K562 (cell line): ENCODE results near the gene FRMD4B. TPM values are rescaled to one million over a fixed set of nuclear protein-coding genes. Genes with fewer than 3 reads are reported as not detected.

ENCODE experiments used
- ATAC-seq: fragments of 200-7000 bp; cut with Tn5 transposase; 3 replicates; pipeline ENCODE4 v1.9.1; 2020; ENCODE audit warnings: moderate library complexity
- BruUV-seq: library from RNA; stranded (reverse); fragments of 400-500 nt; replicated peaks from 2 replicates; lab custom pipeline; 2021; lab: Mats Ljungman, UMichigan
- CTCF ChIA-PET: fragments of 300-600 bp; formaldehyde crosslinking; extraction: SDS; loops from one replicate; lab custom pipeline; 2021; ENCODE audit warnings: low intra/inter-chr PET ratio; lab: Yijun Ruan, JAX
- POLR2A ChIA-PET: fragments of 300-600, 350-650 bp; sonication (Branson Sonifier 250); formaldehyde crosslinking; extraction: SDS; loops from one replicate; lab custom pipeline; 2021; ENCODE audit warnings: antibody characterized with exemption, inconsistent platforms; lab: Yijun Ruan, JAX
- DNase-seq, 4 experiments: peaks; one replicate each; pipeline versions ENCODE4 v3.0.0 to v3.0.0-alpha.2; 2011 to 2018; ENCODE audit warnings: low spot score in 3 of 4, mixed read lengths in 3 of 4; ENCODE audit errors: extremely low read depth in 1 of 4
- FAIRE-seq: peaks from 2 replicates; lab custom pipeline; 2011; peaks lifted over from hg19 to GRCh38; lab: Jason Lieb, UNC
- H2AFZ ChIP-seq: 2 replicates; pipeline ENCODE4 v1.6.0; 2011; ENCODE audit warnings: low read depth, low read length, control low read depth, inconsistent platforms
- H3K27ac ChIP-seq: fragments of 200-600 bp; 3 replicates; pipeline ENCODE4 v1.8.0; 2011; ENCODE audit warnings: low read depth, mild to moderate bottlenecking, control low read depth, inconsistent platforms, low read length, moderate library complexity, mixed read lengths; ENCODE audit errors: extremely low read depth
- H3K27me3 ChIP-seq, 2 experiments: fragments of 300-600 bp in 1 of 2; 2 replicates in 1 of 2; 3 replicates in 1 of 2; pipeline versions ENCODE4 v1.6.0 to v1.8.0; 2011; ENCODE audit warnings: inconsistent platforms in 2 of 2, low read length in 2 of 2, mild to moderate bottlenecking in 1 of 2, mixed read lengths in 1 of 2, moderate library complexity in 1 of 2; ENCODE audit not compliant: control insufficient read depth in 2 of 2, insufficient read depth in 2 of 2
- H3K36me3 ChIP-seq: fragments of 300-600 bp; 3 replicates; pipeline ENCODE4 v1.8.0; 2011; ENCODE audit warnings: mild to moderate bottlenecking, low read length, inconsistent platforms; ENCODE audit not compliant: control insufficient read depth, insufficient read depth
- H3K4me1 ChIP-seq, 2 experiments: fragments of 200-600 bp in 1 of 2; replicated peaks in 1 of 2; 2 replicates in 1 of 2; 3 replicates in 1 of 2; pipeline versions ENCODE4 v1.5.1 to v1.8.0; 2011; ENCODE audit warnings: inconsistent platforms in 2 of 2, low read length in 2 of 2, mild to moderate bottlenecking in 1 of 2, mixed read lengths in 1 of 2, moderate library complexity in 1 of 2; ENCODE audit not compliant: control insufficient read depth in 2 of 2, insufficient read depth in 2 of 2
- H3K4me2 ChIP-seq: 2 replicates; pipeline ENCODE4 v1.6.1; 2011; ENCODE audit warnings: low read length, control low read depth, inconsistent platforms, mixed read lengths; ENCODE audit not compliant: insufficient read depth
- H3K4me3 ChIP-seq: fragments of 200-600 bp; sonication (generic), shearing (Covaris generic); 2 replicates; pipeline ENCODE4 v1.5.1; 2016; ENCODE audit warnings: control low read depth, inconsistent platforms
- H3K79me2 ChIP-seq: fragments of 200-600 bp; 3 replicates; pipeline ENCODE4 v1.8.0; 2011; ENCODE audit warnings: low read length, inconsistent platforms; ENCODE audit not compliant: control insufficient read depth, insufficient read depth
- H3K9ac ChIP-seq, 2 experiments: 2 replicates each; pipeline versions ENCODE4 v1.6.0 to v1.6.1; 2011; ENCODE audit warnings: low read depth in 2 of 2, low read length in 2 of 2, control low read depth in 1 of 2, inconsistent platforms in 1 of 2, mild to moderate bottlenecking in 1 of 2, mixed read lengths in 1 of 2; ENCODE audit not compliant: insufficient read depth in 1 of 2
- H3K9me1 ChIP-seq: one replicate; pipeline ENCODE4 v1.6.0; 2011; ENCODE audit warnings: inconsistent platforms, mild to moderate bottlenecking, low read length, moderate library complexity; ENCODE audit not compliant: control insufficient read depth, insufficient read depth
- H3K9me3 ChIP-seq: replicated peaks from 2 replicates; pipeline ENCODE4 v1.5.1; 2011; ENCODE audit warnings: low read depth, low read length, inconsistent platforms; ENCODE audit not compliant: control insufficient read depth, insufficient read depth
- H4K20me1 ChIP-seq: replicated peaks from 2 replicates; pipeline ENCODE4 v1.6.1; 2011; ENCODE audit warnings: low read length, inconsistent platforms, mixed read lengths; ENCODE audit not compliant: control insufficient read depth, insufficient read depth
- ESRRA ChIP-seq: fragments of 450-650 bp; IDR thresholded peaks from 2 replicates; pipeline ENCODE4 v1.6.1; 2014; ENCODE audit warnings: low read depth, mild to moderate bottlenecking, moderate library complexity, borderline replicate concordance
- PTBP1 ChIP-seq: fragments of 200-400 bp; formaldehyde crosslinking; IDR thresholded peaks from 2 replicates; pipeline ENCODE4 v1.6.1; 2017; ENCODE audit warnings: low read depth, low read length
- RCOR1 ChIP-seq, 2 experiments: IDR thresholded peaks; 2 replicates each; pipeline ENCODE4 v1.6.1; 2012; ENCODE audit warnings: low read depth in 2 of 2, low read length in 2 of 2, borderline replicate concordance in 1 of 2, improper control_type of control experiment in 1 of 2
- WGBS: fragments of 100-300 bp; shearing (Covaris generic); methylation state at CpG from one replicate; pipeline ENCODE4 v1.1.6; 2016; ENCODE audit warnings: low coverage, mixed read lengths; ENCODE audit not compliant: insufficient coverage; ENCODE audit errors: missing lambda C conversion rate; 5-methylcytosine and 5-hydroxymethylcytosine counted together
- in situ Hi-C: fragments of 300-500 bp; cut with MboI; formaldehyde crosslinking; loops from 4 replicates; pipeline ENCODE4 v1.15.0; 2018; ENCODE audit warnings: inconsistent platforms, mixed read lengths
- intact Hi-C: fragments of 100-400 bp; cut with micrococcal nuclease; formaldehyde crosslinking; loops from 2 replicates; pipeline ENCODE4 v1.14.2; 2022
- polyA plus RNA-seq, 8 experiments: library from polyadenylated mRNA; depleted of rRNA in 4 of 8; stranded (reverse) in 5 of 8; unstranded in 3 of 8; fragments of >200 nt; fragmentation: Nextera tagmentation in 2 of 8; fragmentation: Illumina TruSeq in 1 of 8; extraction: Ambion mirVana in 2 of 8; extraction: Trizol in 1 of 8; gene quantifications; 2 replicates each; pipeline versions ENCODE4 v1.2.1 to v1.2.3, GENCODE V29; 2011 to 2014; ENCODE audit warnings: inconsistent platforms in 1 of 8, missing spikeins in 1 of 8
- total RNA-seq, 7 experiments: library from RNA; depleted of rRNA in 6 of 7; stranded (reverse); fragments of >200 nt in 6 of 7; fragmentation: Illumina TruSeq in 2 of 7; extraction: Trizol in 2 of 7; gene quantifications; 2 replicates each; pipeline versions ENCODE4 v1.2.1 to v1.2.3, GENCODE V29; 2011 to 2021; ENCODE audit warnings: low replicate concordance in 1 of 7
- TF ChIP-seq, protein P1 (sequence below): IDR thresholded peaks from 2 replicates; pipeline ENCODE4 v1.6.1; 2016; ENCODE audit warnings: missing genetic modification characterization, missing compliant biosample characterization

FRMD4B gene
- total and polyA plus RNA-seq, 9 of the 15 experiments (the other 6 are each of a cell fraction or from before 2014, with no cell fraction given) = 0.03 to 0.09 (median 0.04) TPM; not detected in 3

DNA sequence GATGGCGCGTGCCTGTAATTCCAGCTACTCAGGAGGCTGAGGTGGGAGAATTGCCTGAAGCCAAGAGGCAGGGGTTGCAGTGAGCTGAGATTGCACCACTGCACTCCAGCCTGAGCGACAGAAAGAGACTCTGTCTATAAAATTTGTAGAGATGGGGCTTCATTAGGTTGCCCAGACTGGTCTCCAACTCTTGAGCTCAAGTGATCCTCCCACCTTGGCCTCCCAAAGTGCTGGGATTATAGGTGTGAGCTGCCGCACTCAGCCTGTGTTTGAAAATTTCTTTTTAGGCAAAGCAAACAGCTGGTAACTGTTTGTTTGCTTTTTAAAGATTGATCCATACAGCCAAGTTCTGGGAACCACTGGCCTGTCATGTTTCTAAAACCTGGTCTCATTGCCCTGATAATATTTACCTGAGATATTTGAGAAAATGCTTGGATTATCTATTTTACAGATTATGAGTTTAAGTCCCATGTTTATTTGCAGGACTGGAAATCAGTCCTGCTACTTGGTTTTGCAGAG lies 199.3 kb downstream of the FRMD4B start (continued):
- TF ChIP-seq, protein P1, sequence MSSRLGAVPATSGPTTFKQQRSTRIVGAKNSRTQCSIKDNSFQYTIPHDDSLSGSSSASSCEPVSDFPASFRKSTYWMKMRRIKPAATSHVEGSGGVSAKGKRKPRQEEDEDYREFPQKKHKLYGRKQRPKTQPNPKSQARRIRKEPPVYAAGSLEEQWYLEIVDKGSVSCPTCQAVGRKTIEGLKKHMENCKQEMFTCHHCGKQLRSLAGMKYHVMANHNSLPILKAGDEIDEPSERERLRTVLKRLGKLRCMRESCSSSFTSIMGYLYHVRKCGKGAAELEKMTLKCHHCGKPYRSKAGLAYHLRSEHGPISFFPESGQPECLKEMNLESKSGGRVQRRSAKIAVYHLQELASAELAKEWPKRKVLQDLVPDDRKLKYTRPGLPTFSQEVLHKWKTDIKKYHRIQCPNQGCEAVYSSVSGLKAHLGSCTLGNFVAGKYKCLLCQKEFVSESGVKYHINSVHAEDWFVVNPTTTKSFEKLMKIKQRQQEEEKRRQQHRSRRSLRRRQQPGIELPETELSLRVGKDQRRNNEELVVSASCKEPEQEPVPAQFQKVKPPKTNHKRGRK (tag) = no peak
- TF ChIP-seq ESRRA (no peak), PTBP1 (no peak)

DNA sequence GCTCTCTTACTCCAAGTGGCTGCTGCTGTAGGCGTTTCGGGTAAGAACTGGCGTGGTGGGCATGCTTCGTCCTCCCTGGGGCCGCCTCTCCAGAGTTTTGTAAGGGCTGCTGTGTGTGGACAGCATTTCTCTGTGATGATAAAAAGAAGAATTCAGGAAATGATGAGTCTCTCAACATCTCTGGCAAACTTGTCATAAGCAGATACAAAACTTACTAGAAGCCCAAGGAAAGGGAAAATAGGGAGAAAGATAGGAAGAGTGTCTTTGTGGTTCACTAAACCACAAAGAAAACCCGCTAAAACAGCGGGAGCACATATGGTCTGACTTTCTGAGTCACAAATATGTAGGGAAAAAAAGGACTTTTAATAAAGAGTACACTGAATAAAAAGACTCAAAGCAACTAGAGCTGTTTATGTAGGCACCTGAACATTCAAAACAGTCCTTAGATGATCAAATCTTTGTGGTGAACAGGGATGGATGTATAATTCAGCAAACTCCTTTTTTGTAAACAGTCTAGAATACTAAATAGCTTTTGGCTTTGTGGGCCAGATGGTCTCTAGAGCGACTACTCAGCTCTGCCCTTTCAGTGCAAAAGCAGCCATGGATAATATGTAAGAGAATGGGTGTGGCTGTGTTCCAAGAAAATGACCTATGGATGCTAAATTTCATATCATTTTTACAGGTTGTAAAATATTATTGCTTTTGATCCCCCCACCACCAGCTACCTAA lies 203.1 kb downstream of the FRMD4B start:
- BruUV-seq = no TSS peak
- ChIA-PET POLR2A (no interaction called here), CTCF (no interaction called here)
- FAIRE-seq = no peak
- no peaks in the 10 kb centered on the region; a peak in 1 of 5 replicates for H3K4me1 ChIP-seq
- in situ Hi-C loops (no loop called here), intact Hi-C loops (no loop called here)
- TF ChIP-seq RCOR1 (IDR thresholded peaks at IDR 0.05; ENCODE audit: borderline replicate concordance in 1 of 2, low read depth in 2 of 2, low read length in 2 of 2) = no peak
- no peak overlapping the region for H2AFZ ChIP-seq
- peaks cover 2 to 9% of the 10 kb centered on the region in 2 experiments; a peak in 3 of 5 replicates for H3K27me3 ChIP-seq
- H3K79me2 ChIP-seq = no peaks in the 10 kb centered on the region
- H4K20me1 ChIP-seq = no peaks in the 10 kb centered on the region
- ATAC-seq = no peak
- no peaks in the 10 kb centered on the region for H3K9me3 ChIP-seq
- H3K36me3 ChIP-seq = no peaks in the 10 kb centered on the region
- DNase-seq = no peak
- no peak overlapping the region for H3K27ac ChIP-seq
- H3K4me3 ChIP-seq = no peak overlapping the region
- H3K4me2 ChIP-seq = no peak overlapping the region
- no peak overlapping the region for H3K9ac ChIP-seq
- no peaks in the 10 kb centered on the region for H3K9me1 ChIP-seq
- 1% methylated on average over 6 of the region's 8 CpGs for WGBS
